CD14-positive monocyte (primary cell): ENCODE results near the gene HEXA. TPM values are rescaled to one million over a fixed set of nuclear protein-coding genes. Genes with fewer than 3 reads are reported as not detected.

Source experiments
- DNase-seq, 3 donors: peaks; one replicate each; pipeline ENCODE4 v3.0.0-alpha.2; 2011 to 2022
- H2AFZ ChIP-seq: 2 replicates; pipeline ENCODE4 v1.6.0; 2012; ENCODE audit warnings: mild to moderate bottlenecking, low read depth, low read length, inconsistent platforms; ENCODE audit not compliant: insufficient read depth, poor library complexity, severe bottlenecking
- H3K27ac ChIP-seq, 2 donors: 1 replicate in 1 of 2; 2 replicates in 1 of 2; pipeline ENCODE4 v1.5.1; 2012 to 2013; ENCODE audit warnings: low read length in 2 of 2, control low read depth in 1 of 2, inconsistent platforms in 1 of 2, low read depth in 1 of 2, mild to moderate bottlenecking in 1 of 2
- H3K27me3 ChIP-seq, 2 donors: one replicate each; pipeline versions ENCODE4 v1.6.0 to v1.6.1; 2011 to 2013; ENCODE audit warnings: low read length in 2 of 2; ENCODE audit not compliant: control insufficient read depth in 2 of 2, insufficient read depth in 2 of 2
- H3K36me3 ChIP-seq, 2 donors: replicated peaks in 1 of 2; 1 replicate in 1 of 2; 2 replicates in 1 of 2; pipeline versions ENCODE4 v1.5.1 to v1.6.1; 2012 to 2013; ENCODE audit warnings: low read length in 2 of 2, control low read depth in 1 of 2, inconsistent platforms in 1 of 2, mild to moderate bottlenecking in 1 of 2; ENCODE audit not compliant: insufficient read depth in 2 of 2, control insufficient read depth in 1 of 2
- H3K4me1 ChIP-seq, 2 donors: 1 replicate in 1 of 2; 2 replicates in 1 of 2; pipeline versions ENCODE4 v1.5.1 to v1.6.1; 2012 to 2013; ENCODE audit warnings: low read length in 2 of 2, control low read depth in 1 of 2, inconsistent platforms in 1 of 2, mild to moderate bottlenecking in 1 of 2, moderate library complexity in 1 of 2; ENCODE audit not compliant: insufficient read depth in 2 of 2, control insufficient read depth in 1 of 2
- H3K4me2 ChIP-seq: replicated peaks from 2 replicates; pipeline ENCODE3; 2012; ENCODE audit warnings: low read length, moderate library complexity, mild to moderate bottlenecking; ENCODE audit not compliant: poor library complexity, severe bottlenecking; ENCODE audit errors: extremely low read depth
- H3K4me3 ChIP-seq, 3 experiments: fragments of 200-600 bp in 1 of 3; sonication (generic) in 1 of 3; replicated peaks in 1 of 3; 1 replicate in 2 of 3; 2 replicates in 1 of 3; pipeline ENCODE4 v1.5.1; 2011 to 2013; ENCODE audit warnings: low read length in 3 of 3, mild to moderate bottlenecking in 3 of 3, control low read depth in 2 of 3, low read depth in 2 of 3, inconsistent platforms in 1 of 3, moderate library complexity in 1 of 3
- H3K79me2 ChIP-seq: 2 replicates; pipeline ENCODE4 v1.6.0; 2012; ENCODE audit warnings: mild to moderate bottlenecking, control low read depth, inconsistent platforms, low read length, moderate library complexity; ENCODE audit not compliant: insufficient read depth
- H3K9ac ChIP-seq: 2 replicates; pipeline ENCODE4 v1.6.0; 2017; ENCODE audit warnings: low read length, mild to moderate bottlenecking; ENCODE audit not compliant: insufficient read depth, poor library complexity, severe bottlenecking
- H3K9me3 ChIP-seq, 2 donors: replicated peaks in 1 of 2; 1 replicate in 1 of 2; 2 replicates in 1 of 2; pipeline versions ENCODE4 v1.5.1 to v1.6.1; 2012 to 2013; ENCODE audit warnings: low read length in 2 of 2, control low read depth in 1 of 2; ENCODE audit not compliant: control insufficient read depth in 1 of 2, insufficient read depth in 1 of 2
- H4K20me1 ChIP-seq: 2 replicates; pipeline ENCODE4 v1.6.0; 2012; ENCODE audit warnings: mild to moderate bottlenecking, low read length, control low read depth, moderate library complexity; ENCODE audit not compliant: insufficient read depth
- H3K27ac Mint-ChIP-seq, 7 donors: one replicate each; pipeline ENCODE4 v1.8.0; 2020; ENCODE audit warnings: mild to moderate bottlenecking in 7 of 7, mixed read lengths in 7 of 7, moderate library complexity in 6 of 7, inconsistent platforms in 2 of 7
- H3K27me3 Mint-ChIP-seq, 3 donors: one replicate each; pipeline ENCODE4 v1.8.0; 2021 to 2022; ENCODE audit warnings: low read depth in 3 of 3, mild to moderate bottlenecking in 3 of 3, mixed read lengths in 3 of 3, moderate library complexity in 3 of 3, inconsistent platforms in 1 of 3
- H3K36me3 Mint-ChIP-seq, 2 donors: one replicate each; pipeline ENCODE4 v1.8.0; 2020; ENCODE audit warnings: mixed read lengths in 2 of 2, inconsistent platforms in 1 of 2, mild to moderate bottlenecking in 1 of 2
- H3K4me1 Mint-ChIP-seq: one replicate; pipeline ENCODE4 v1.8.0; 2020; ENCODE audit warnings: mild to moderate bottlenecking, mixed read lengths
- H3K4me3 Mint-ChIP-seq, 2 donors: one replicate each; pipeline ENCODE4 v1.8.0; 2020; ENCODE audit warnings: mild to moderate bottlenecking in 2 of 2, mixed read lengths in 2 of 2, moderate library complexity in 1 of 2
- H3K9me3 Mint-ChIP-seq, 7 donors: one replicate each; pipeline ENCODE4 v1.8.0; 2020 to 2022; ENCODE audit warnings: mixed read lengths in 7 of 7, mild to moderate bottlenecking in 6 of 7, moderate library complexity in 6 of 7, inconsistent platforms in 2 of 7
- WGBS: methylation state at CpG from one replicate; pipeline ENCODE4 v1.1.5; 2013; ENCODE audit warnings: missing lambda C conversion rate; ENCODE audit not compliant: insufficient coverage; 5-methylcytosine and 5-hydroxymethylcytosine counted together
- intact Hi-C, 2 donors: fragments of 100-400 bp; cut with micrococcal nuclease; formaldehyde crosslinking; loops; one replicate each; pipeline versions ENCODE4 v1.15.0 to v1.15.1; 2023
- polyA plus RNA-seq, 3 donors: library from polyadenylated mRNA; depleted of rRNA in 1 of 3; unstranded in 2 of 3; stranded (reverse) in 1 of 3; fragments of 300-500 nt in 2 of 3; fragments of >200 nt in 1 of 3; fragmentation: Illumina TruSeq in 2 of 3; gene quantifications; 1 replicate in 2 of 3; 2 replicates in 1 of 3; pipeline ENCODE4 v1.2.3, GENCODE V29; 2012 to 2021
- TF ChIP-seq, protein P1 (sequence below): fragments of 200-600 bp; IDR thresholded peaks from one replicate; pipeline ENCODE4 v1.8.0; 2022; ENCODE audit warnings: antibody characterized with exemption, mild to moderate bottlenecking

HEXA gene
- polyA plus RNA-seq, 3 donors: 164 to 192 (median 186) TPM

DNA sequence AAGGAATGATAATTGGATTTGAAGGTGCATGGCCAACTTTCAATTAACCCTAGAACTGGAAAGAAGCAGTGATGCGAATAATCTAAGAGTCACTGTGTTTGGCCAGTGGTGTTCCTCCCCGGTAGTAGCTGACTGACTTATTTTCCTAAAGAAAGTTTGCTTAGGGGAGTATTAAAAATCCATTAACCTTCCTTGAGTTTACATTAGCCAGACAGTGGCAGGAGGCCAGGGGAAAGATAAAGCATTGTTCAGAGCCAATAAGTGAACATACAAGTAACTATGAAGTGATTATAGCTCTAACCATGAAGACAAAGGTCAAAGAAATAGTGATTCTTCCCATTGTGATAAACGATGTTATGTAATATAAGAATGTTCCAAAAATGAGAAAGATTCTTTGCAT lies 13.4 kb upstream of the HEXA start:
- peaks cover 6% of the 10 kb centered on the region for H3K4me1 Mint-ChIP-seq
- H3K79me2 ChIP-seq: no peaks in the 10 kb centered on the region
- no peak overlapping the region for H3K4me2 ChIP-seq
- DNase-seq: no peak
- no peak overlapping the region for H3K27ac Mint-ChIP-seq
- 83% methylated on average over 1 of the region's 3 CpGs for WGBS
- no peaks in the 10 kb centered on the region for H3K27me3 ChIP-seq
- peaks cover 0 to 3% (median 0%) of the 10 kb centered on the region in 7 donors for H3K9me3 Mint-ChIP-seq
- H3K9ac ChIP-seq: no peak overlapping the region
- H3K4me3 Mint-ChIP-seq: no peak overlapping the region
- no peak overlapping the region for H3K27ac ChIP-seq
- intact Hi-C loops: no loop called here
- no peaks in the 10 kb centered on the region for H4K20me1 ChIP-seq
- no peaks in the 10 kb centered on the region for H3K36me3 ChIP-seq
- H3K4me1 ChIP-seq: no peaks in the 10 kb centered on the region
- peaks cover 0 to 4% (median 4%) of the 10 kb centered on the region in 3 donors for H3K27me3 Mint-ChIP-seq
- H2AFZ ChIP-seq: no peak overlapping the region
- no peaks in the 10 kb centered on the region for H3K9me3 ChIP-seq
- TF ChIP-seq, protein P1, sequence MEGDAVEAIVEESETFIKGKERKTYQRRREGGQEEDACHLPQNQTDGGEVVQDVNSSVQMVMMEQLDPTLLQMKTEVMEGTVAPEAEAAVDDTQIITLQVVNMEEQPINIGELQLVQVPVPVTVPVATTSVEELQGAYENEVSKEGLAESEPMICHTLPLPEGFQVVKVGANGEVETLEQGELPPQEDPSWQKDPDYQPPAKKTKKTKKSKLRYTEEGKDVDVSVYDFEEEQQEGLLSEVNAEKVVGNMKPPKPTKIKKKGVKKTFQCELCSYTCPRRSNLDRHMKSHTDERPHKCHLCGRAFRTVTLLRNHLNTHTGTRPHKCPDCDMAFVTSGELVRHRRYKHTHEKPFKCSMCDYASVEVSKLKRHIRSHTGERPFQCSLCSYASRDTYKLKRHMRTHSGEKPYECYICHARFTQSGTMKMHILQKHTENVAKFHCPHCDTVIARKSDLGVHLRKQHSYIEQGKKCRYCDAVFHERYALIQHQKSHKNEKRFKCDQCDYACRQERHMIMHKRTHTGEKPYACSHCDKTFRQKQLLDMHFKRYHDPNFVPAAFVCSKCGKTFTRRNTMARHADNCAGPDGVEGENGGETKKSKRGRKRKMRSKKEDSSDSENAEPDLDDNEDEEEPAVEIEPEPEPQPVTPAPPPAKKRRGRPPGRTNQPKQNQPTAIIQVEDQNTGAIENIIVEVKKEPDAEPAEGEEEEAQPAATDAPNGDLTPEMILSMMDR: no peak
- H3K4me3 ChIP-seq: no peak overlapping the region
- no peaks in the 10 kb centered on the region for H3K36me3 Mint-ChIP-seq

DNA sequence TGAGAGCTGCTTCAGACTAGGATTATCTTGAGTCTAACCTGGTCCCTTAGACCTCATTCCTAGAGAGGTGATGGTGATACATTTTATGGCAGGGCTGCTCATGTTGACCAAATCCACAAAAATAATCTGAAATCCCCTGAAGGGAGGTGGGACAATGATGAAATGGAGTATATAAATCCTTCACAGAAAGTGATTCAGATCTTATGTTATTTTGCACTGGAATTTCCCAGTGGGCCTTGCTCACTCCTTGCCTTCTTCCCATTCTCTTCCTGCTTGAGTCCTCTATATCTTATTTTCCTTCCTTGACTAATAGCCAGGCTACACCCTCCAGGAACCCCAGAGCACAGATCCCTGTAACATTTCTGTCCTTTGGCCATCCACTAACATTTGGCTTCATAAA lies 11.9 kb upstream of the HEXA start:
- Histone ChIP-seq H3K27me3 (no peaks in the 10 kb centered on the region), H3K4me2 (no peak overlapping the region), H3K9me3 (no peaks in the 10 kb centered on the region), H2AFZ (no peak overlapping the region), H4K20me1 (no peaks in the 10 kb centered on the region), H3K36me3 (no peaks in the 10 kb centered on the region), H3K9ac (no peak overlapping the region), H3K4me1 (no peaks in the 10 kb centered on the region), H3K27ac (no peak overlapping the region), H3K79me2 (no peaks in the 10 kb centered on the region), H3K4me3 (no peak overlapping the region)
- H3K27ac Mint-ChIP-seq: peak overlapping the region in 1 of 7 donors; percentile 38
- DNase-seq: no peak
- TF ChIP-seq, protein P1: no peak
- intact Hi-C loops: no loop called here
- peaks cover 0 to 3% (median 0%) of the 10 kb centered on the region in 7 donors for H3K9me3 Mint-ChIP-seq
- peaks cover 0 to 7% (median 6%) of the 10 kb centered on the region in 3 donors for H3K27me3 Mint-ChIP-seq
- H3K36me3 Mint-ChIP-seq: no peaks in the 10 kb centered on the region
- H3K4me1 Mint-ChIP-seq: peaks cover 6% of the 10 kb centered on the region
- no peak overlapping the region for H3K4me3 Mint-ChIP-seq
